H1 (cell line): Measurements from ENCODE around the gene ATXN2. TPM values are rescaled to one million over a fixed set of nuclear protein-coding genes. Genes with fewer than 3 reads are reported as not detected.

ENCODE experiments used
- SIN3A ChIP-seq, 2 experiments: IDR thresholded peaks in 1 of 2; conservative IDR thresholded peaks in 1 of 2; 2 replicates each; pipeline ENCODE4 v1.6.1; 2011 to 2012; ENCODE audit warnings: low read length in 2 of 2, improper control_type of control experiment in 1 of 2, low read depth in 1 of 2, mild to moderate bottlenecking in 1 of 2
- polyA plus RNA-seq, 7 experiments: library from polyadenylated mRNA; depleted of rRNA in 3 of 7; stranded (reverse) in 5 of 7; unstranded in 2 of 7; fragments of >200 nt in 5 of 7; fragments of 200-250 nt in 2 of 7; gene quantifications; 1 replicate in 5 of 7; 2 replicates in 1 of 7; 4 replicates in 1 of 7; pipeline versions ENCODE4 v1.2.1 to v1.2.3, GENCODE V29; 2011 to 2013; ENCODE audit warnings: missing spikeins in 2 of 7, mixed read lengths in 2 of 7
- total RNA-seq: library from RNA; stranded (reverse); fragmentation: NEBNext Ultra II Directional; extraction: Animal tissue kit (Norgen Biotek cat#: 25700); gene quantifications from 2 replicates; pipeline ENCODE4 v1.2.1, GENCODE V29; 2021

Gene ATXN2
- total and polyA plus RNA-seq, 2 of the 8 experiments (the other 6 are each of a cell fraction or from before 2014, with no cell fraction given) = 46.6 to 80.7 TPM

- no peak for TF ChIP-seq SIN3A (conservative IDR thresholded peaks at IDR 0.05 in 1 of 2, IDR thresholded peaks at IDR 0.05 in 1 of 2; ENCODE audit: low read depth in 1 of 2, low read length in 2 of 2)
Measured at GRCh38 chr12:111420494-111420893, 178.6 kb downstream of the ATXN2 start (continued).
